Glutamatergic neuron (in vitro differentiated cells): Measurements from ENCODE around the gene SLC35F6. TPM values are rescaled to one million over a fixed set of nuclear protein-coding genes. Genes with fewer than 3 reads are reported as not detected.

Source experiments
- DNase-seq: peaks from one replicate; pipeline ENCODE4 v3.0.0; 2022
- H3K27ac Mint-ChIP-seq: one replicate; pipeline ENCODE4 v1.8.0; 2020; ENCODE audit warnings: mild to moderate bottlenecking, mixed read lengths, inconsistent platforms; ENCODE audit not compliant: unreplicated experiment
- H3K27me3 Mint-ChIP-seq: one replicate; pipeline ENCODE4 v1.8.0; 2020; ENCODE audit warnings: mild to moderate bottlenecking, moderate library complexity, mixed read lengths, inconsistent platforms; ENCODE audit not compliant: unreplicated experiment
- H3K36me3 Mint-ChIP-seq: one replicate; pipeline ENCODE4 v1.8.0; 2020; ENCODE audit warnings: mild to moderate bottlenecking, mixed read lengths, inconsistent platforms; ENCODE audit not compliant: unreplicated experiment
- H3K4me1 Mint-ChIP-seq: one replicate; pipeline ENCODE4 v1.8.0; 2020; ENCODE audit warnings: mild to moderate bottlenecking, low read depth, mixed read lengths, inconsistent platforms; ENCODE audit not compliant: unreplicated experiment
- H3K4me3 Mint-ChIP-seq: one replicate; pipeline ENCODE4 v1.8.0; 2020; ENCODE audit warnings: mild to moderate bottlenecking, mixed read lengths, inconsistent platforms; ENCODE audit not compliant: unreplicated experiment
- H3K9me3 Mint-ChIP-seq: one replicate; pipeline ENCODE4 v1.8.0; 2020; ENCODE audit warnings: mild to moderate bottlenecking, moderate library complexity, mixed read lengths, inconsistent platforms; ENCODE audit not compliant: unreplicated experiment
- CTCF ChIP-seq: fragments of 200-600 bp; sonication (generic); IDR thresholded peaks from one replicate; pipeline ENCODE4 v1.5.0; 2021; ENCODE audit not compliant: partially characterized antibody, unreplicated experiment
- total RNA-seq: library from RNA; stranded (reverse); fragmentation: NEBNext Ultra II Directional; extraction: Animal tissue kit (Norgen Biotek cat#: 25700); gene quantifications from one replicate; pipeline ENCODE4 v1.2.1, GENCODE V29; 2021; ENCODE audit not compliant: unreplicated experiment

Gene SLC35F6
- total RNA-seq, 1 donor from 2014 or later = 28.8 TPM

- Mint-ChIP-seq H3K27ac (no peak overlapping the region), H3K4me3 (no peak overlapping the region), H3K9me3 (peaks cover 18% of the 10 kb centered on the region), H3K36me3 (peaks cover 3% of the 10 kb centered on the region), H3K4me1 (peaks cover 26% of the 10 kb centered on the region), H3K27me3 (peaks cover 17% of the 10 kb centered on the region)
- DNase-seq = no peak
- TF ChIP-seq CTCF = no peak
Measured at GRCh38 chr2:26737221-26737620, 26.9 kb upstream of the SLC35F6 start.

- TF ChIP-seq CTCF = no peak
- Mint-ChIP-seq H3K27me3 (peaks cover 17% of the 10 kb centered on the region), H3K36me3 (peaks cover 3% of the 10 kb centered on the region), H3K27ac (no peak overlapping the region), H3K4me3 (no peak overlapping the region), H3K4me1 (peaks cover 16% of the 10 kb centered on the region), H3K9me3 (peaks cover 18% of the 10 kb centered on the region)
- no peak for DNase-seq
Measured at GRCh38 chr2:26738481-26738880, 25.6 kb upstream of the SLC35F6 start.

- TF ChIP-seq CTCF = no peak
- DNase-seq = no peak
- Mint-ChIP-seq H3K27ac (peak overlapping the region; percentile 76), H3K27me3 (peaks cover 16% of the 10 kb centered on the region), H3K9me3 (peaks cover 18% of the 10 kb centered on the region), H3K4me1 (peaks cover 23% of the 10 kb centered on the region), H3K4me3 (no peak overlapping the region), H3K36me3 (peaks cover 3% of the 10 kb centered on the region)
Measured at GRCh38 chr2:26739514-26739913, 24.6 kb upstream of the SLC35F6 start.

- peak overlapping the region; percentile 57 for H3K4me3 Mint-ChIP-seq
- no peak for TF ChIP-seq CTCF
Measured at GRCh38 chr2:26740346-26740745, 23.7 kb upstream of the SLC35F6 start.

GRCh38 chr2:26740890-26741302 lies 23.2 kb upstream of the SLC35F6 start:
- DNase-seq = peak; percentile 75
- no peak for TF ChIP-seq CTCF
- H3K27ac Mint-ChIP-seq = peak overlapping the region; percentile 97
- peaks cover 21% of the 10 kb centered on the region for H3K9me3 Mint-ChIP-seq
- peaks cover 23% of the 10 kb centered on the region for H3K4me1 Mint-ChIP-seq
- peaks cover 3% of the 10 kb centered on the region for H3K36me3 Mint-ChIP-seq
- H3K27me3 Mint-ChIP-seq = peaks cover 13% of the 10 kb centered on the region
- H3K4me3 Mint-ChIP-seq = peak overlapping the region; percentile 78

More at GRCh38 chr2:26740346-26740745, 23.7 kb upstream of the SLC35F6 start:
- H3K4me1 Mint-ChIP-seq = peaks cover 23% of the 10 kb centered on the region
- H3K9me3 Mint-ChIP-seq = peaks cover 21% of the 10 kb centered on the region
- peaks cover 3% of the 10 kb centered on the region for H3K36me3 Mint-ChIP-seq
- H3K27ac Mint-ChIP-seq = peak overlapping the region; percentile 97
- peaks cover 14% of the 10 kb centered on the region for H3K27me3 Mint-ChIP-seq
- peak; percentile 73 for DNase-seq
